AG20443 (cell line): ENCODE data around the gene GBP1.
"Not testable (repeated sequence)": the region's sequence is repeated elsewhere in the genome, so short reads cannot be mapped to it uniquely, and the experiment has no call there.

Source experiments
- DNase-seq: peaks from one replicate; pipeline ENCODE4 v3.0.0; 2012; ENCODE audit warnings: low spot score, mixed read lengths

Gene GBP1

GRCh38 chr1:89051955-89052312 is 13.1 kb downstream of the GBP1 start:
- no peak for DNase-seq

GRCh38 chr1:89051300-89051954 is 13.6 kb downstream of the GBP1 start:
- no peak for DNase-seq

GRCh38 chr1:89050649-89051033 is 14.4 kb downstream of the GBP1 start:
- DNase-seq, result no peak

- not testable (repeated sequence) for DNase-seq
Measured at GRCh38 chr1:89049901-89050648, 14.9 kb downstream of the GBP1 start.

- not testable (repeated sequence) for DNase-seq
Measured at GRCh38 chr1:89049187-89049586, 15.8 kb downstream of the GBP1 start.

DNA sequence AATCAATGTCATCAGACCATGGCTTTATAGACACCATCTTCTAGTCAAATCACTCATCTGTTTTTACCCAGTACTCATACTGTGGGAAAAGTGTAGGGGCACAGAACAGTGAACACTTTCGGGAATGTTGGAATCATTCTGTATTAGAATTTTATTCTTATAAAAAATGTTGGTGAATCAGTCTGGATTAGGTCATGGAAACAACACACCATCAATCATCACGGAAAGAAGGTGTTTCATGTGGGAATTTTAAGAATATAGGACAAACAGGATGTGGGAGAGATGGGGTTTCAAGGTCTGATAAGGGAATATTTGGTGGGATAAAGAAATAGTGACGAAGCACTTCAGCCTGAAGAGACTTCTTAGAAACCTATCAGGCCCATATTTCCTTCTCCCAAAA is 17.3 kb downstream of the GBP1 start:
- DNase-seq, result no peak

DNA sequence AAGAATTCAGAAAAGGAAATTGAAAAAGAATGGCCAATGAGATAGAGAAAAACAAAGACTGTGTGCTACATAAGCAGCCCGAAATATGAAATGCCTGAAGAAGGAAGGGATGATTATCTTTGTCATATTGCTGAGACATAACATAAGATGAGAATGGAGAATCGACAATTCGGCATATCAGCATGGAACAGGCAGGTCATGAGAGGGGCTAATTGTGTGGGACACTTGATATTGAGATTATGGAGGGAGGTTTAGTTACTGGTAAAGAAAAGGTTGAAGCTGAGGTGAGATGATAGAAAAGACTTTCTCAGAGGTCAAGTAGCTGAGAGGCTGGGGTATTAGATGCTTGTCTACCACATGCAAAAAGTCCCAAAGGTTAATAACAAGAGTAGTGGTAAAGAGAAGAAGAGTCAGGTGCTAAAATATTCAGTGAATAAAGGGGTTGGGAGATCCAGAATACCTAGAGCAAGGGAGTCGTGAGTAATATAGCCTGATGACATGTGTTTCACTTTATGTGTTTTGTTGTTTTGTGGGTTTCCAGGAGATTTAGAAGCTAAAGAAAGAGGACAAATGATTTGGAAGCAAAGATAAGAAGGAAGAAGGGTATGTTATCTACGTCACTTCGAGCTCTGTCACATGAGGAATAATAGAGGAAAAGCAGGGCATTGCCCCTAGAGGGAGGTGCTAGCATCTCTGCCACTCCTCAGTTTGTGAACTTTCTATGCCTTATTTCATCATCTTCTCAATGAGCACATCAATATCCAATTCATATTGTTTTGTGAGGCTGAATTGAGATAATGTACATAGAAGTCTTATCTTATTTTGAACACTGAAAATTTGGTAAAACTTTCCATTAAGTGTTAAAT is 18.5 kb downstream of the GBP1 start:
- DNase-seq, result not testable (repeated sequence)

GRCh38 chr1:89044970-89045721 is 19.9 kb downstream of the GBP1 start:
- DNase-seq, result no peak

GRCh38 chr1:89043940-89044339 is 21.1 kb downstream of the GBP1 start:
- no peak for DNase-seq

- DNase-seq, result no peak
Measured at GRCh38 chr1:89042491-89042890, 22.5 kb downstream of the GBP1 start.

DNA sequence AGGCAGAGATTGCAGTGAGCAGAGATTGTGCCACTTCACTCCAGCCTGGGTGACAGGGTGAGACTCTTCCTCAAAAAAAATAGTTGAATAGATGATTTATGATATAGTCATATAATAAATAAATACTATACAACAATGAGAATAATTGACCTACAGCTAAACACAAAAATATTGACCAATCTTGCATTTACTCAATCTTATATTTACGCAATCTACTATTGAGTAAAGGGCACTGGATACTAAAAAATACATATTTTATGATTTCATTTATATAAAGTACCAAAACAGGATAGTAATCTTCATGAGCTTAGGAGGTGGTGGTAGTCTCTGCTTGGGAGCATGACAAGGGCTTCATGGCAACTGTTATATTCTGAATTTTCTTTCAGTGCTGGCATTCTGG is 23.3 kb downstream of the GBP1 start:
- DNase-seq, result no peak

DNA sequence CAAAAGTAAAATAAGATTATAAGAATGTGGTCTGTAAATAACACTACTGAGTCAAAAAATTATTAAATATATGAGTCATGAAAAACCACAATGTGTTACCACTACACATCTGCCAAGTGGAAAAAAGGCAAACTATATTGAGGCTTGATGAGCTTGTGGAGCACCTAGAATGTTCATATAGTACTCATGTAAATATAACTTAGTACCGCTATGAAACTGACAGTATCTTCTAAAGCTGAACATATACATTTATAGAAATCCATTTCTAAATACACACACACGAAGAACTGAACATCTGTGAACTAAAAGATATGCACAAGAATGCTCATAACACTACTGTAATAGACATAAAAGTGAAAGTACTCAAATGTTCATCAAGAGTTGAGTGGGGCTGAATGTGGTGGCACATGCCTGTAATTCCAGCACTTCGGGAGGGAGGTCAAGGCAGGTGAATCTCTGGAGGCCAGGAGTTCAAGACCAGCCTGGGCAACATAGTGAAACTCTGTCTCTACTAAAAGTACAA is 23.8 kb downstream of the GBP1 start:
- DNase-seq, result no peak

DNA sequence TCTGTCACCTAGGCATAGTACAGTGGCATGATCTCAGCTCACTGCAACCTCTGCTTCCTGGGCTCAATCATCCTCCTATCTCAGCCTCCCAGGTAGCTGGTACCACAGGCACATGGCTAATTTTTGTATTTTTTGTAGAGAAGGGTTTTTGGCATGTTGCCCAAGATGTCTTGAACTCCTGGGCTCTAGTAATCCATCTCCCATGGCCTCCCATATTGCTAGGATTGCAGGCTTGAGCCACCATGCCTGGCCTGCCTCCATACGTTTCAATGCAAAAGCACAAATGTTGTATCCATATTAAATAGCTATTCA is 24.7 kb downstream of the GBP1 start:
- no peak for DNase-seq

DNA sequence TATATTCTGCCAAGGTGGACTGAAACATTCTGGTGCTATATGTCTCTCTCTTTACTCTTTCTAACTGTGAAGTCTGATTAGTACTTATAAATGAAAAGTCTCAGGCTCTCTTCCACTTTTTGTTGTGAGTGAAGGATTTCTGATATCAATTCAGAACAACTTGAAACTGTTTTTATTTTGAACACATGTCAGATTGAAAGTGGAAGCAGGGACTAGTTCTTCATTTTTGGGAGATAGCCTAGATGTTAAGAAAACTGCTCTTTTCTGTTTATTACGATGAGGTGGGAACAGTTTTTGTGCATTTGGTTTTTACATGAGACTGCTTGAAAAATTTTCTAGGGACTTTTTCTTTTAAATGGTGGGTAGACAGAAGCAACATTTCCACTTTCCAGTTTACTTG is 27.8 kb downstream of the GBP1 start:
- no peak for DNase-seq

DNA sequence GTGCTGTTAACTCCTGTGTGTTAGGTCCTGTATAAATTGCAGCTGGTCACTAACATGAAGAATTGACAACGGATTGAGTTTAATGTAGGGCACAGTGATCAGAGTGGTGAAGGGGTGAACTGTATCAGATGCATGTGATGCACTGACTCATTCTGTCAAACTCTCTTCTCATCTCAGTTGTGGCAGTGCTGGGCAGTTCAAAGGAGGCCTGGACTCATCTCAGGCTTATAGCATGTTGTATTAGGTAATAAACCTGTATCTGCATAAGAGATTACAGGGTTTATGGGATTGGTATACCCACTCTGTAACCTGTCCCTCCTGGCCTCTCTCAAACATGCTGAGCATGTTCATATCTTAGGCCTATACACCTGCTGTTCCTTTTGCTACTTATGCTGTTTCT is 29.9 kb downstream of the GBP1 start:
- no peak for DNase-seq

GRCh38 chr1:89034004-89034403 is 31.0 kb downstream of the GBP1 start:
- not testable (repeated sequence) for DNase-seq

- not testable (repeated sequence) for DNase-seq
Measured at GRCh38 chr1:89029051-89029450, 36.0 kb downstream of the GBP1 start.

- no peak for DNase-seq
Measured at GRCh38 chr1:89025928-89026327, 39.1 kb downstream of the GBP1 start.

DNA sequence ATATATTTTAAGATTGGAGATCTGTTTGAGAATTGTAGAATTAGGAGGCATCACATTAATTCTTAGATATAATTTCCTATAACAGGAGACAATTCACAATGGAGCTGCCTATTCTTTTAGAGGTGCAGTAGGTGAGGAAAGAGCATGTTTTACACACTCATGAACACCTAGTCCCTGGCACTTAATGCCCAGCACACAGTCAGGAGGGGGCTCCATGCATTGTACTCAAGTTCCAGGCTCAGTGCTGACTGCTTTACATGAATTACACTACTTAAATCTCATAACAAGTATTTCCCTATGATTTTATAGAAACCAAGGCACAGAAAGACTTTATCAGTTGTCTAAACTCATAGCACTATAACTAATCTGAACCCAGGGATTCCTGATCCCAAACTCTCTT is 42.0 kb downstream of the GBP1 start:
- DNase-seq, result no peak

DNA sequence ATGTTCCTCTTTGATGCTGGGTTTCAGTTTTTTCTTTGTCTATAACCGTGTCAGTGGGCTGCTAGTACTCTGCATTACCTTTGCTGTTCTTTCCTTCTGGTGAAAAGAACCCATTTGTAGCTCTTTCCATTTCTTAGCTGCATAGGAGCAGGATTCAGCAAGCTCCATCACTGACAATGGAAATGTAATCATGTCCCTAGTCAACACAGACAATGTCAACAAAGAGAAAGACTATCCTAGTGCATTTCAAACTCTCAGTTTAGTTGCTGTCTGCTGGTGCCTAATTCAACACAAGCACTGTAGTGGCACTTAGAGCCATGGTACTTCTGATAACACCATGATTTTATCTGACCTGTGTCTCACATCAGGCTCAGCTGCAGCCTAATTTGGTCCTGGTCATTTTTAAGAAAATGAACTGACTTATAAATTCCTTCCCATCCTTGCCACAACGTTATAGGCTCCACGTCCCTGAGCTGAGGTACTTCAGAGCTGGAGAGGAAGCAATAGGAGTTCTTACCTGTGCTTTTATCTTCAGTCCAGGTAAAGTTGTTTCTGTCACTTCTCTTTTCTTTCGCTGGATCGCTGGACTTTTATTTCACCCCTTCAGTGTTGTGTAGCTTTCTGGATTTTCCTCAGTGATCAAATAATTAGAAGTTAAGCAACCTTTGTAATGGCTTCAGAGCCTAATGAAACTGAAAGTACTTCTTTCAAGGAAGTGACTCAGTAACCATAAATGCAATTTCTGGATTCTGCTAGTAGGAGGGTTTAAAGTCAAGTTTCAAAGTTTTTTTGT is 42.6 kb downstream of the GBP1 start, which contains the start of gene GBP3:
Gene GBP3, minus strand, starts transcription at position 700 of the 793 bp plus-strand sequence. CDS start 2,145 bp downstream, outside the sequence.
- peak; percentile 60 for DNase-seq

DNA sequence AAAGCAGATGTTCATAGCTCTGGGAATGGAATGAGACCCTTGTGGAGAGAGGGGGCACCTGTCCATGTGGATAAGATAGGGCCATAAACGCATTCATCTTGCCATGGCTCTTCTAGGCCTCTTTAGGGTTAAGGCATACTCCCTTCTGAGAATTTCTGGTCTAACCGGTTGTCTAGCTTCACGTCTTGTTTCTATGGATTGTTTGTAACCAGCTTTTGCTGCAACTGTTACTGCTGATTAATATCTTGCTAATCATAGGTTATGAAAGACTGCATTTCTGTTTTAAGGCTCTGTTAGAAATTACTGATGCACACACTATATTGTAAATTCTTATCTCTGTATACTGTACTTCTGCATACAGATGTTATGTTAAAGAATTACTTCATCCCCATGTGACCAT is 46.7 kb downstream of the GBP1 start:
- DNase-seq, result not testable (repeated sequence)
